ENCODE results near the gene IL17C. TPM values are rescaled to one million over a fixed set of nuclear protein-coding genes. Genes with fewer than 3 reads are reported as not detected.

Gene IL17C
- total RNA-seq, 1 donor from 2014 or later, result not detected

- intact Hi-C loops (cut with micrococcal nuclease), result no loop called here
Measured at GRCh38 chr16:88656291-88656980, 18.1 kb downstream of the IL17C start.

- intact Hi-C loops (cut with micrococcal nuclease), result no loop called here
Measured at GRCh38 chr16:88657371-88657770, 19.0 kb downstream of the IL17C start.

GRCh38 chr16:88658714-88659113, 20.3 kb downstream of the IL17C start:
- intact Hi-C loops (cut with micrococcal nuclease), result no loop called here

GRCh38 chr16:88659160-88659559, 20.8 kb downstream of the IL17C start:
- intact Hi-C loops (cut with micrococcal nuclease), result no loop called here

- intact Hi-C loops (cut with micrococcal nuclease), result loop anchor here (5.0 to 10.0 kb wide), 3 partner anchors 126 to 707 kb away; partner anchors contain the start of genes BANP, CDT1 and PIEZO1
Measured at GRCh38 chr16:88661468-88661867, 23.1 kb downstream of the IL17C start.

- intact Hi-C loops (cut with micrococcal nuclease), result loop anchor here (5.0 to 10.0 kb wide), 3 partner anchors 125 to 708 kb away; partner anchors contain the start of genes BANP, CDT1 and PIEZO1
Measured at GRCh38 chr16:88662222-88662842, 24.0 kb downstream of the IL17C start.

- intact Hi-C loops (cut with micrococcal nuclease), result loop anchor here (1.0 to 10.0 kb wide), 10 partner anchors 12 to 708 kb away; partner anchors contain the start of genes BANP, CDT1, CTU2 and CYBA
Measured at GRCh38 chr16:88662843-88663606, 24.7 kb downstream of the IL17C start, which contains the start of gene MVD. Gene MVD, minus strand, starts transcription at chr16:88663091. Its CDS starts 11 bp downstream, at chr16:88663080.

GRCh38 chr16:88665148-88665547, 26.8 kb downstream of the IL17C start:
- intact Hi-C loops (cut with micrococcal nuclease), result loop anchor here (10.0 kb wide), 1 partner anchor 710 kb away; the partner anchor contains the start of gene BANP

GRCh38 chr16:88665570-88665969, 27.2 kb downstream of the IL17C start:
- intact Hi-C loops (cut with micrococcal nuclease), result loop anchor here (10.0 kb wide), 1 partner anchor 711 kb away; the partner anchor contains the start of gene BANP

GRCh38 chr16:88667461-88667860, 29.1 kb downstream of the IL17C start:
- intact Hi-C loops (cut with micrococcal nuclease), result loop anchor here (10.0 kb wide), 1 partner anchor 713 kb away; the partner anchor contains the start of gene BANP

GRCh38 chr16:88669493-88669892, 31.1 kb downstream of the IL17C start:
- intact Hi-C loops (cut with micrococcal nuclease), result loop anchor here (10.0 kb wide), 1 partner anchor 715 kb away; the partner anchor contains the start of gene BANP

GRCh38 chr16:88669980-88670379, 31.6 kb downstream of the IL17C start:
- intact Hi-C loops (cut with micrococcal nuclease), result loop anchor here (10.0 kb wide), 1 partner anchor 715 kb away; the partner anchor contains the start of gene BANP

- intact Hi-C loops (cut with micrococcal nuclease), result no loop called here
Measured at GRCh38 chr16:88671806-88672205, 33.4 kb downstream of the IL17C start.

- intact Hi-C loops (cut with micrococcal nuclease), result no loop called here
Measured at GRCh38 chr16:88672776-88673175, 34.4 kb downstream of the IL17C start.

GRCh38 chr16:88673716-88674379, 35.5 kb downstream of the IL17C start:
- intact Hi-C loops (cut with micrococcal nuclease), result no loop called here

GRCh38 chr16:88676502-88677242, 38.3 kb downstream of the IL17C start:
- intact Hi-C loops (cut with micrococcal nuclease), result no loop called here

- intact Hi-C loops (cut with micrococcal nuclease), result no loop called here
Measured at GRCh38 chr16:88677721-88678120, 39.3 kb downstream of the IL17C start.

GRCh38 chr16:88678224-88678979, 40.0 kb downstream of the IL17C start:
- intact Hi-C loops (cut with micrococcal nuclease), result no loop called here

- intact Hi-C loops (cut with micrococcal nuclease), result loop anchor here (1.0 kb wide), 2 partner anchors 29 to 101 kb away; partner anchors contain the start of gene CYBA
Measured at GRCh38 chr16:88680554-88681083, 42.2 kb downstream of the IL17C start.

All from T-helper 1 cell treated with Interleukin-12 subunit alpha and Interleukin-12 subunit beta and Interleukin-4 antibody, amounts not matched to agents 30 ng/mL and 1 ng/mL, for 36 hours (primary cell).